Karpas-422 (cell line): ENCODE measurements around the gene DMRT2. TPM values are rescaled to one million over a fixed set of nuclear protein-coding genes. Genes with fewer than 3 reads are reported as not detected.

Experiments
- DNase-seq: peaks from one replicate; pipeline ENCODE4 v3.0.0-alpha.2; 2015
- H2AFZ ChIP-seq: fragments of 200-600 bp; sonication (generic); 2 replicates; pipeline ENCODE4 v1.6.1; 2014; ENCODE audit warnings: antibody characterized with exemption, low read length, mixed read lengths
- H3K27ac ChIP-seq: fragments of 200-600 bp; sonication (generic); 2 replicates; pipeline ENCODE4 v1.5.1; 2014; ENCODE audit warnings: mild to moderate bottlenecking, low read length, moderate library complexity
- H3K27me3 ChIP-seq: fragments of 200-600 bp; sonication (generic); 2 replicates; pipeline ENCODE4 v1.6.1; 2014; ENCODE audit warnings: low read length, mixed read lengths
- H3K36me3 ChIP-seq: fragments of 200-600 bp; sonication (generic); 2 replicates; pipeline ENCODE4 v1.6.1; 2014; ENCODE audit warnings: low read length, mixed read lengths; ENCODE audit not compliant: insufficient read depth
- H3K4me1 ChIP-seq: fragments of 200-600 bp; sonication (generic); 2 replicates; pipeline ENCODE4 v1.6.1; 2014; ENCODE audit warnings: mild to moderate bottlenecking, low read length, mixed read lengths
- H3K4me2 ChIP-seq: fragments of 200-600 bp; sonication (generic); 2 replicates; pipeline ENCODE4 v1.6.1; 2014; ENCODE audit warnings: low read length, low read depth, mild to moderate bottlenecking; ENCODE audit not compliant: poor library complexity, severe bottlenecking
- H3K4me3 ChIP-seq: fragments of 200-600 bp; sonication (generic); 2 replicates; pipeline ENCODE4 v1.5.1; 2014; ENCODE audit warnings: mild to moderate bottlenecking, antibody characterized with exemption, low read length, mixed read lengths
- H3K79me2 ChIP-seq: fragments of 200-600 bp; sonication (generic); 2 replicates; pipeline ENCODE4 v1.6.1; 2014; ENCODE audit warnings: mild to moderate bottlenecking, low read length, mixed read lengths
- H3K9ac ChIP-seq: fragments of 200-600 bp; sonication (generic); 2 replicates; pipeline ENCODE4 v1.6.0; 2014; ENCODE audit warnings: low read length
- H3K9me2 ChIP-seq: fragments of 200-600 bp; sonication (generic), shearing (Covaris generic); replicated peaks from 2 replicates; pipeline ENCODE4 v1.6.0; 2014; ENCODE audit warnings: mild to moderate bottlenecking, low read length, moderate library complexity; ENCODE audit not compliant: insufficient read depth
- H3K9me3 ChIP-seq: fragments of 300-700, 200-600 bp; sonication (generic); 2 replicates; pipeline ENCODE4 v1.6.1; 2014; ENCODE audit warnings: low read length, mixed read lengths
- H4K20me1 ChIP-seq: fragments of 200-600 bp; sonication (generic); 2 replicates; pipeline ENCODE4 v1.6.1; 2014; ENCODE audit warnings: mild to moderate bottlenecking, antibody characterized with exemption, low read length, low read depth; ENCODE audit not compliant: insufficient read depth
- total RNA-seq: library from RNA; depleted of rRNA; stranded (reverse); fragments of >200 nt; shearing (Covaris generic); gene quantifications from 2 replicates; pipeline ENCODE4 v1.2.3, GENCODE V29; 2014; ENCODE audit warnings: low replicate concordance

The DMRT2 gene
- total RNA-seq, 1 experiment from 2014 or later = not detected

DNA sequence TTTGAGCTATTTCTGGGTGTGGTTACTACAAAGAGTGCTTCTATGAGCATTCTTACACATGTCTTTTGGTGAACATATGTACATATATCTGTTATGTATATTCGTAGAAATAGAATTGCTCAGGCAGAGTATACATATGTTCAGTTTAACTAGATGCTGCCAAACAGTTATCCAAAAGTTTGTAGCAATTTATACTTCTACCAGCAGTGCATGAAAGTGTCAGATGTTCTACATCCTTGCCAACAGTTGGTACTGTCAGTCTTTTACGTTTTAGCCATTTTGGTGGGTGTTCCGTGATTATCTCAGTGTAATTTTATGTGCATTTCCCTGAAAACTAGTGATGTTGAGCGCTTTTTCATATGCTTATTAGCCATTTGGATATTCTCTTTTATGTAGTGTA, 35.9 kb upstream of the DMRT2 start:
- H4K20me1 ChIP-seq = no peaks in the 10 kb centered on the region
- H3K27ac ChIP-seq = no peak overlapping the region
- no peak for DNase-seq
- no peaks in the 10 kb centered on the region for H3K9me3 ChIP-seq
- H3K36me3 ChIP-seq = no peaks in the 10 kb centered on the region
- H3K9me2 ChIP-seq = no peaks in the 10 kb centered on the region
- no peak overlapping the region for H3K9ac ChIP-seq
- H3K79me2 ChIP-seq = no peaks in the 10 kb centered on the region
- H2AFZ ChIP-seq = no peak overlapping the region
- no peaks in the 10 kb centered on the region for H3K27me3 ChIP-seq
- no peak overlapping the region for H3K4me2 ChIP-seq
- no peaks in the 10 kb centered on the region for H3K4me1 ChIP-seq
- no peak overlapping the region for H3K4me3 ChIP-seq

DNA sequence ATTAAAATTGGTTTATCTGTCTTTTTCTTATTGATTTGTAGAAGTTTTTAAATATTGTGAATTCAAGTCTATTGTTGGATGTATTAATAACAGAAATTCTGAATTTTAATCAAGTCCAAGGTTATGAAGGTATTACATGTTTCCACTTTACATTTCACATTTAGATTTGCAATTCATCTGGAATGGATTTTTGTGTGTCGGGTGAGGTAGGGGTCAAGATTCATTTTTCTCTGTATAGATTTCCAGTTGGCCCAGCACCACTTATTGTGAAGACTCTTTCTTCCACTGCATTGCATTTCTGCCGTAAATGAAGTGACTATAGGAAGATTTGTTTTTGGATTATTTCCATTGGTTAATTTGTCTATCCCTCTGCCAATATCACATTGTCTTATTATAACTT, 35.5 kb upstream of the DMRT2 start:
- Histone ChIP-seq H2AFZ (no peak overlapping the region), H3K79me2 (no peaks in the 10 kb centered on the region), H3K27ac (no peak overlapping the region), H3K9me3 (no peaks in the 10 kb centered on the region), H3K9ac (no peak overlapping the region), H4K20me1 (no peaks in the 10 kb centered on the region), H3K9me2 (no peaks in the 10 kb centered on the region), H3K4me2 (no peak overlapping the region), H3K4me3 (no peak overlapping the region), H3K27me3 (no peaks in the 10 kb centered on the region), H3K36me3 (no peaks in the 10 kb centered on the region), H3K4me1 (no peaks in the 10 kb centered on the region)
- DNase-seq = no peak

DNA sequence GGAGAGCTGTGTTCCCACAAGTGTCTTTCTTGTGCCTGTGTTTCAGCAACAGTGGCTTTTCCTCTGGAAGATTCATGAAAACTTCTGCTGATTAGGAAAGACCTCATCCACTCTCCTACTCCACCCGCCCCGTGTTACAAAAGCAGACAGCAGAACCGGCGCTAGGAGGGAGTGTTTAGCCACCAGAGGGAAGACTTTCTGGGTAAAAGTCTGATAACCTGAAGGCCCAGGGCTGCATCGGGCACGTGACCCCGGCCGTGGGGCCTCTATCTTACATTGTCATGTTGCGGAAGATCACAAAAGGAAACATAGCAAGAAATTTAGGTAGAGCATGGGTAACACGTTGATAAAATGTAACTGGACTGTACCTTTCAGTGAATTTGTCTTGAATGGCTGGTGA, 32.0 kb upstream of the DMRT2 start:
- Histone ChIP-seq H3K27me3 (no peaks in the 10 kb centered on the region), H3K4me2 (no peak overlapping the region), H3K4me3 (no peak overlapping the region), H3K9me3 (no peaks in the 10 kb centered on the region), H3K27ac (no peak overlapping the region), H3K9ac (no peak overlapping the region), H2AFZ (no peak overlapping the region), H3K4me1 (no peaks in the 10 kb centered on the region), H3K9me2 (no peaks in the 10 kb centered on the region), H3K36me3 (no peaks in the 10 kb centered on the region), H3K79me2 (no peaks in the 10 kb centered on the region), H4K20me1 (no peaks in the 10 kb centered on the region)
- peak; percentile 79 for DNase-seq

DNA sequence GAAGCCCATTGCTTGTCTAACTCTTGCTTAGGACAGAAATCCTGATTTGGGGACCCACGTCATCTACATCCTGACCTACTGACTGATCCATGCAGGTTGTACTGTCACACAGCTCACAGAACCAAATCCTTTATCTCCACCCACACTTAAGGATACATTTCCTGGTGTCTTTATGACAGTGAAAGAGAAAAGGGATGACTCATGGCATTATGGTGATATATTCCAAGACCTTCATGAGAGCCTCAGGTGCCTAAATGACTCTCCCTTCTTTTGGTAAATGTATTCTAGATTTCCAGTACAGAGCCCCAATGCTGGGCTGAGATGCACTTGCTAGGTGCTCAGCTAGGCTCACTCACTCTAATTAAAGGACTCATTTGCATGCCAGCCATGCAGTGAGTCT, 26.0 kb upstream of the DMRT2 start:
- Histone ChIP-seq H3K4me2 (no peak overlapping the region), H3K9me3 (no peaks in the 10 kb centered on the region), H3K9me2 (no peaks in the 10 kb centered on the region), H2AFZ (no peak overlapping the region), H3K27me3 (no peaks in the 10 kb centered on the region), H3K79me2 (no peaks in the 10 kb centered on the region), H4K20me1 (no peaks in the 10 kb centered on the region), H3K4me1 (peaks cover 3% of the 10 kb centered on the region; the same call in 1 of the 2 replicates), H3K4me3 (no peak overlapping the region), H3K27ac (no peak overlapping the region), H3K36me3 (no peaks in the 10 kb centered on the region), H3K9ac (no peak overlapping the region)
- no peak for DNase-seq

DNA sequence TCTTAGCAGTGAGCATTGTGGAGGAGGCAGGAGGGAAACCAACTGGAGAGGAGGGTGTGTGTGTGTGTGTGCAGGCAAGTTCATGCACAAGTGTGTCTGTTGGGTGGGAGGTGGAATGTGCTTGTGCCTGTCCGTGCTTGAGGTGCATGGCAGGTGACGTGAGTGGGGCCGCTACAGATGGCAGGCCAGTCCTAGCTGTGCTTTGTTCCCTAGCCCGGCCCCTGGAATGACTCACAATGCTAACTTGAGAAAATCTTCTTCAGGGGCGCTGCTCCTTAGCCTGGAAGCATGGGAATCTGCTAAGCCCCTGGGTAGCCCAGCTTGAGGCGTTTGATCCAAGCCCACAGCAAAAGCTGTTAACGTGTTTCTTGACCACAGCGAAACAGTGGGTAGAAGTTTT, 25.0 kb upstream of the DMRT2 start:
- no peaks in the 10 kb centered on the region for H3K79me2 ChIP-seq
- no peaks in the 10 kb centered on the region for H3K9me2 ChIP-seq
- no peak for DNase-seq
- no peaks in the 10 kb centered on the region for H4K20me1 ChIP-seq
- H3K4me3 ChIP-seq = no peak overlapping the region
- H2AFZ ChIP-seq = no peak overlapping the region
- no peaks in the 10 kb centered on the region for H3K27me3 ChIP-seq
- H3K9ac ChIP-seq = no peak overlapping the region
- H3K4me1 ChIP-seq = peaks cover 3% of the 10 kb centered on the region; the same call in 1 of the 2 replicates
- H3K4me2 ChIP-seq = no peak overlapping the region
- no peak overlapping the region for H3K27ac ChIP-seq
- no peaks in the 10 kb centered on the region for H3K36me3 ChIP-seq
- H3K9me3 ChIP-seq = no peaks in the 10 kb centered on the region

DNA sequence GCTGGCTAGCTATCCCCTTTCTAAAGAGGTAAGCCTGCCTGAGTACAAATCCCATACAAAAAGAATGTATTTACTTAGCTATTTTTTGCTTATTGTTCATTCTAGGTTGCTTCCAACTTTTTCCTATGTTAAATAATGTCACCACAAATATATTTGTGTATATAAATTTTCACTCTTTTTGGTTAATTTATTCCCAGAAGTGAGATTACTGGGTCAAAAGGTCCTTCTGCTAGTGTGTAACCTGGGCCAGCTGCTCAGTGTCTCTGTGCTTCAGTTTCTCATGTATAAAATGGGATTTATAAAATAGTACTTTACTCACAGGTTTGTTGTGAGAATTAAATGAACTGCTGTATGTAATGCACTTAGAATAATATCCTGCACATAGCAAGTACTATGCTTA, 23.9 kb upstream of the DMRT2 start:
- no peak for DNase-seq
- Histone ChIP-seq H3K9me2 (no peaks in the 10 kb centered on the region), H3K79me2 (no peaks in the 10 kb centered on the region), H3K27ac (no peak overlapping the region), H2AFZ (no peak overlapping the region), H4K20me1 (no peaks in the 10 kb centered on the region), H3K27me3 (no peaks in the 10 kb centered on the region), H3K4me2 (no peak overlapping the region), H3K9me3 (no peaks in the 10 kb centered on the region), H3K4me3 (no peak overlapping the region), H3K4me1 (peaks cover 3% of the 10 kb centered on the region; the same call in 1 of the 2 replicates), H3K9ac (no peak overlapping the region), H3K36me3 (no peaks in the 10 kb centered on the region)

DNA sequence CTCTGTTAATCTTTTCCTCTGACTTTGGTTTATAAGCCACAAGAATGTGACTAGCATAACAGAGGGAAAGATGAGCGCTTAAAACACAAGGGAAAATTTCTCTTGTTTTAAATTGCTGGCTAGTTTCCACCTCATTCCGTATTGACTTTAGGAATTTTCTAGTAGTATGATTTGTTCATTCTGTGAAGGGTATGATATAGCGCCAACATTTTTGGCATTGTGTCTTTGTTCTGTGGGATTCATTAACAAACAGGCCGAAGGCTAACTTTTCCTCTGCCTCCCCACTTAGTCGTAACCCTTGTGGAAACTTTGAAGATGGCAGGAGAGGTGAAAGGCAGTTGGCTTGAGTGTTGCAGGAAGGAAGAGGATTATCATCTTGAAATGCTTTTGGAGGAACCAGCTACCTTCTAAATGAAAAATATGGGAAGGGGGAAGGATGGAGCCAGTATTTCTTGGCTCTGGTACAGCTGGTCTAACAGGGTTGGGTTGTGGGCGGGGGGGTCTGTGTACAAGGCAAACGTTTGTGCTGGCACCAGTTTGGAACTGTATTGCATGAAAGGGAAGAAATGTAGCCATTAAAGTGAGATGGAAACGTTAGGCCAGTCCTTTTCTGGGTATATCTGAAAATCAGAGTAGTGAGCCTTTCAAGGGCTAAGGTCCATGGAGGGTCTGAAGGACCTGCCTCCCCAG, 21.5 kb upstream of the DMRT2 start:
- Histone ChIP-seq H3K9me3 (no peaks in the 10 kb centered on the region), H3K27ac (no peak overlapping the region), H3K27me3 (no peaks in the 10 kb centered on the region), H4K20me1 (no peaks in the 10 kb centered on the region), H3K9ac (no peak overlapping the region), H3K4me3 (no peak overlapping the region), H2AFZ (no peak overlapping the region), H3K36me3 (no peaks in the 10 kb centered on the region), H3K4me1 (peaks cover 3% of the 10 kb centered on the region; the same call in 1 of the 2 replicates), H3K9me2 (no peaks in the 10 kb centered on the region), H3K79me2 (no peaks in the 10 kb centered on the region), H3K4me2 (no peak overlapping the region)
- no peak for DNase-seq

DNA sequence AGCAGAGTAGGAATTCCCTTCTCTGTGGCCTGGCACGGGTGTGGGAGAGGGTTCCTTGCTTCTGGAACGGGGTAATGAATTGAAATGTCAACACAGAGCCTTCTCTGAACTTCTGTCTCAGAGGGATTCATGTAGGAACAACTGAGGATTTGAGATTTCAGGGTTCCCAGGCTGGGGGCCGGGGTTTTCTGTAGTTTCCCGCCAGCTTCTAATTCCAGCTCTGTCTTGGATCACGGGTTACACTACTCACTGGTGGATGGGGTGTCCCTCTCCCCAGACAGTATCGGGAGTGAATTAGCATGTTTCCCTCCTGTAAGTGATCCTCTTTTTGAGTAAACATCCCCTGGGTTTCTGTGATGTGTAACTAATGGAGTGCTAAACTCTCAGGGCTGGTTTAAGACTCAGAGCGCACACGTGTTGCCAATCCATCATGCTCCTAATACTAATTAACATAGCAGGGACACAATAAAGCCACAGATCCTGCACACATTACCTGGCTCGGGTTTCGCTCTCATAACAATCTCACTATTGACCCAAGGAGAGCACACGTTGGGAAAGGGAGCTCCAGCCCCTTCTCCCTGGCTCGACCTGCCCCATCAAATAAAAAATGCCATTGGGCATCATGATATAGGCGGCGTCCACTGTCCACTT, 18.1 kb upstream of the DMRT2 start:
- Histone ChIP-seq H2AFZ (no peak overlapping the region), H3K27ac (no peak overlapping the region), H3K27me3 (no peaks in the 10 kb centered on the region), H3K9me2 (no peaks in the 10 kb centered on the region), H4K20me1 (no peaks in the 10 kb centered on the region), H3K9ac (no peak overlapping the region), H3K9me3 (no peaks in the 10 kb centered on the region), H3K4me1 (no peaks in the 10 kb centered on the region), H3K36me3 (no peaks in the 10 kb centered on the region), H3K4me3 (no peak overlapping the region), H3K79me2 (no peaks in the 10 kb centered on the region), H3K4me2 (no peak overlapping the region)
- no peak for DNase-seq
